ENCODE data around the gene TCHP.

Gene TCHP

DNA sequence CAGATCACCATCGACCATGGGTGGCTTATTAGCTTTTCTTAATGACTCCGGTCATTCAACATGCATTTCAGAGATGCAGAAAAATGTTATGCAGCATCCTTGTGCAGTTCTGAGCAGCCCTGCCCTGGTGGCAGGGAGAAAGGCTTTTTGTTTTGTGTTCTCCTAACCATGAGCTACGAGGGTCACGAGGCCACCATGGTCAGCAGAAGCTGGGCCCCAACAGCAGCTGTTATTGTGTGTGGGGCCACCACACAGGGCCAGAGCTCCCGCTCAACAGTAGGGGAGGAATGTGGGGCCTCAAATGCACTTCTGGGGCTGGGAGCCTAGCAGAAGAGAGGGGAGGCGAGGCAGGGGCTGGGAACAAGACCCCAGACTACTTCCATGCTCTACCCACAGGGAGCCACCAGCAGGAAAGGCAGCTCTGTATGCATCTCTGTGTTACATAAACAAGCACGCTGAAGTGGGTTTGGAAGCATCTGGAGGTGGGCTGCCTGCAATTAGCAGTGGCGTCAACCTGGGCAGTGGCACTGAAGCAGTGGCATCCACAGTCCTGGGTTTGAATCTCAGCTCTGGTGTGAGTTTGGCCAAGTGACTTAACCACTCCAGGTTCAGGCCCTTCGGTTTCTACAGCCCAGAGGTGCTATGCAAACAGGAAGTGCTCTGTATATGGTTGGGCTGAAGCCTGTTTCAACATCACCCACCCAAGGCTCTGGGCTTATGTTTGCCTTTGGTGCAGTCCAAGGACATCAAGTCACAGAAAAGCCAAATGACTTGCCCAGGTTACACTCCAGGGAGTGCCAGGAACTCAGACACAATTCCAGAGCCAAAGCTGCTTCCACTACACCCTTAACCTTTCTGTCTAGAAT lies 36.0 kb upstream of the TCHP start:
- no peak overlapping the region for H3K4me3 ChIP-seq (ENCODE audit: low read length)
- TF ChIP-seq, protein P1, sequence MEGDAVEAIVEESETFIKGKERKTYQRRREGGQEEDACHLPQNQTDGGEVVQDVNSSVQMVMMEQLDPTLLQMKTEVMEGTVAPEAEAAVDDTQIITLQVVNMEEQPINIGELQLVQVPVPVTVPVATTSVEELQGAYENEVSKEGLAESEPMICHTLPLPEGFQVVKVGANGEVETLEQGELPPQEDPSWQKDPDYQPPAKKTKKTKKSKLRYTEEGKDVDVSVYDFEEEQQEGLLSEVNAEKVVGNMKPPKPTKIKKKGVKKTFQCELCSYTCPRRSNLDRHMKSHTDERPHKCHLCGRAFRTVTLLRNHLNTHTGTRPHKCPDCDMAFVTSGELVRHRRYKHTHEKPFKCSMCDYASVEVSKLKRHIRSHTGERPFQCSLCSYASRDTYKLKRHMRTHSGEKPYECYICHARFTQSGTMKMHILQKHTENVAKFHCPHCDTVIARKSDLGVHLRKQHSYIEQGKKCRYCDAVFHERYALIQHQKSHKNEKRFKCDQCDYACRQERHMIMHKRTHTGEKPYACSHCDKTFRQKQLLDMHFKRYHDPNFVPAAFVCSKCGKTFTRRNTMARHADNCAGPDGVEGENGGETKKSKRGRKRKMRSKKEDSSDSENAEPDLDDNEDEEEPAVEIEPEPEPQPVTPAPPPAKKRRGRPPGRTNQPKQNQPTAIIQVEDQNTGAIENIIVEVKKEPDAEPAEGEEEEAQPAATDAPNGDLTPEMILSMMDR (conservative IDR thresholded peaks at IDR 0.05; ENCODE audit: low read length), result no peak
- peak; percentile 51 for DNase-seq (ENCODE audit: low read depth)

DNA sequence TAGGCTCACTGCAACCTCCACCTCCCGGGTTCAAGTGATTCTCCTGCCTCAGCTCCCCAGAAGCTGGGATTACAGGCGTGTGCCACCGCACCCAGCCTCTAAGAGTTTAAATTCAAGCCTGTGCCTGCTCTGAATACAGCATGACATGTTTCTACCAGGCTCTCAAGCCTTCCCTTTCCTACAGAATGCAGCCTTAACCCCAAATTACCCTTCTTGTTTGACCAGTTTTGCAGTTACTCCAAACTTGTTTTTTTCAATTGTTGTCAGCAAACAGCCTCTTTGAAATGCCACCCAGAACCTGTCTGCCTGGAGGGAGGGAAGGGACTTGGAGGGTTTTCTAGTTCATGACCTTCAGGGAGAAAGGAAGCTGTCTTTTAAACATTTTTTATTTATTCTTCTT lies 35.2 kb upstream of the TCHP start:
- no peak for DNase-seq (ENCODE audit: low read depth)
- TF ChIP-seq, protein P1 (conservative IDR thresholded peaks at IDR 0.05; ENCODE audit: low read length), result no peak
- no peak overlapping the region for H3K4me3 ChIP-seq (ENCODE audit: low read length)

DNA sequence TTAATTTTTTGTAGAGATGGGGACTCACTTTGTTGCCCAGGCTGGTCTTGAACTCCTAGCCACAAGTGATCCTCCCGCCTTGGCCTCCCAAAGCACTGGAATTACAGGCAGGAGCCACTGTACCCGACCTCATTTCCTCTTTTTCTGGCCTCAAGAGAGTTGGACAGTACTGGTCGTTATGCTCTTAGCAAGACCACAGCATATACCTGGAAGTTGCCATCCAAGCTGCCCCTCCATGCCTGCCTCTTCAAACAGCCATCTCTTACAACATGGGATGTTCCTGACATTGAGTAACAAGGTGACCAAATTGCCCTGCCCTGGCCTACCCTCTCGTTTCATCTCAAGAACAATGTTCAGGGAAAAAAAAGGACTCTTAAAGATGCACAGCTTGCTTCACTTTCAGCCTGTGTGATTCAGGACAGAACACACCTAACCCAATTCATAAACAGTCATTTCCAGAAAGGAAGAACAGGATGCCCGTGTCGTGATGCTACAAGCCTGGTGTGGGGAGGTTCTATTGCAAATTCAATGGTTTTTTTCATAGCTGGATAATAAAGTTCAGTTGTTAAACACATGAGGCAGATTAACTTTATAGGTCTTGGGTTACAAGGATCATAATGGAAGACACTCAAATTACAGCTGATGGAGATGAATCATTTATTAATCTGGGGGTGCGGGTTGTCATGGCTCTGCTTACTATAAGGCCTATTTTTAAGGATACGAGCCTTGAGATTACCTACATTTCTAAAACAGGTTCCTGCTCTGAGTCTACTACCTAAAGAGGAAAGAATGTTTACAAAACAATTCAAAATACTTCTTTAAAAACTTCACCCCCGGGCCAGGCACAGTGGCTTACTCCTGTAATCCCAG lies 31.7 kb upstream of the TCHP start:
- no peak overlapping the region for H3K4me3 ChIP-seq (ENCODE audit: low read length)
- TF ChIP-seq, protein P1 (conservative IDR thresholded peaks at IDR 0.05; ENCODE audit: low read length), result no peak
- no peak for DNase-seq (ENCODE audit: low read depth)

DNA sequence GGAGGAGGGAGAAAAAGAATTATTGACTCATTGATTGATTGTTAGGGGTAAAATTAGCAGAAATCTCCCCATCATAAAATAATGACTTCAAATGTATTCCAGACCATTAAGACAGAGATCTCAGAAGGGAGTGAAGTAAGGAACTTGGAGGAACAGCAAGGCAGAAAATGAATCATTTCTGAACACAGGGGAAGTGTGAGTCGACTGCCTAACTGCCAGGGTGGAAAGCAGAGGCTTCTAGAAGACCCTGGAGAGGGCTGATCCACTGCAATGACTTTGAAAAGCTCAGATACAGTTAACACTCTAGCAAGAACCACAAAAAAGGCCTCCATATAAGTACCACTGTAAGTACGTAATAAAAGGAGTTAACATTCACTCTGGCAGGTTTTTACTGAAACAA lies 29.4 kb upstream of the TCHP start:
- H3K4me3 ChIP-seq (ENCODE audit: low read length), result no peak overlapping the region
- TF ChIP-seq, protein P1 (conservative IDR thresholded peaks at IDR 0.05; ENCODE audit: low read length), result no peak
- peak; percentile 21 for DNase-seq (ENCODE audit: low read depth)

DNA sequence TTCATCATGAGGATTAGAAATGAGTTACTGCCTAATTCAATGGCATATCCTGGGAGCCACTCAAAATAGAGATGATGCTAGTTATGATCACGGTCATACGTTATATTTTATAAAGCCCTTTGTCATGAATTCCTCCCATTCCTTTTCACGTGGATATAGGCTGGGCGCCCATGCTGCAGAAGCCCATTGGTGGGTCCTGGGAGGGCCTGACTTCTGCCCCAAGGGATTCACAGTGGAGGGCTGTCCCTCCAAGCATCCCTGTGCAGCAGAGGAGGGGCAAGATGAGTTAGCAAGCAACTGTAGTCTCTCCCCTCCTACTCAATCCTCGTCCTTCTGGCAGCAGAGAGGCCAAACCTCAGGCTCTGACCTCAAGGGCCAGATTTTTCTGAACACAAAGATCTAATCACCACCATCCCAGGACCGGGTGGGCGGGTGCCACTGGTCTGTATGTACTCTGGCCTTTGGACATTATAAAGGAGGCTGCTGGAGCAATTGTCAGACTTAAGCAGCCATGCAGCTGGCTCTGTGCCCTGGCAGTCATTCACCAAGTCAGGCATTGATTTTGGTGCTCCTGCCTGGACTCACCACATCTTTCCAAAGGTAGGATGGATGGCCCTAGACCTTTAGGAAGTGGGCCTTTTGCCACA lies 28.3 kb upstream of the TCHP start:
- TF ChIP-seq, protein P1 (conservative IDR thresholded peaks at IDR 0.05; ENCODE audit: low read length), result no peak
- no peak overlapping the region for H3K4me3 ChIP-seq (ENCODE audit: low read length)
- DNase-seq (ENCODE audit: low read depth), result peak; percentile 18

DNA sequence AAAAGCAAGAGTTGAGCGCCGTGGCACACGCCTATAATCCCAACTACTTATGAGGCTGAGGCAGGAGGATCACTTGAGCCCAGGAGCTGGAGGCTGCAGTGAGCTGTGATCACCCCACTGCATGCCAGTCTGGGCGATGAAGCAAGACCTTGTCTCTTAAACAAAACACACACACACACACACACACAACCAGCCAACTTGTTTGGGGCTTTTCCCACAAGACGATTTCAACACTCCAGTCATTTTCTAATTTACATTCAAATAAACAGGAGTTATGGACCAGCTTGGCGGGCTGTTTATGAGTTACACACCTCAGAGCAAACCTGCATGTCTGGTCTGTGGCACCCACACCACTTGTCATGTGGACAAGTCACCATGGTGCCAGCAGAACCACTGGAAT lies 26.4 kb upstream of the TCHP start:
- peak; percentile 78 for DNase-seq (ENCODE audit: low read depth)
- TF ChIP-seq, protein P1 (conservative IDR thresholded peaks at IDR 0.05; ENCODE audit: low read length), result no peak

More for the DNA sequence above, 26.4 kb upstream of the TCHP start:
- H3K4me3 ChIP-seq (ENCODE audit: low read length), result no peak overlapping the region
